Ishikawa (cell line): ENCODE data around the gene SUGP1.
A peak's percentile ranks its signal among the peaks of the same experiment; 100 is the strongest.

Experiments used
- CEBPB ChIP-seq: IDR thresholded peaks from 2 replicates; pipeline ENCODE4 v1.6.1; 2012
- CREB1 ChIP-seq: IDR thresholded peaks from 2 replicates; pipeline ENCODE4 v1.6.1; 2012; ENCODE audit warnings: low read depth
- EGR1 ChIP-seq: IDR thresholded peaks from 2 replicates; pipeline ENCODE4 v1.6.1; 2012
- EP300 ChIP-seq: IDR thresholded peaks from 2 replicates; pipeline ENCODE4 v1.6.1; 2012; ENCODE audit warnings: borderline replicate concordance
- FOXM1 ChIP-seq: IDR thresholded peaks from 2 replicates; pipeline ENCODE4 v1.6.1; 2012; ENCODE audit warnings: low read depth, borderline replicate concordance
- NFIC ChIP-seq: IDR thresholded peaks from 2 replicates; pipeline ENCODE4 v1.6.1; 2012
- RAD21 ChIP-seq: IDR thresholded peaks from 2 replicates; pipeline ENCODE4 v1.6.1; 2012; ENCODE audit warnings: low read depth
- REST ChIP-seq: IDR thresholded peaks from 2 replicates; pipeline ENCODE4 v1.6.1; 2012; ENCODE audit warnings: low read depth, mild to moderate bottlenecking
- TAF1 ChIP-seq: IDR thresholded peaks from 2 replicates; pipeline ENCODE4 v1.6.1; 2012; ENCODE audit warnings: low read depth, mild to moderate bottlenecking
- TCF12 ChIP-seq: IDR thresholded peaks from 2 replicates; pipeline ENCODE4 v1.6.1; 2012; ENCODE audit warnings: low read depth
- TEAD4 ChIP-seq: IDR thresholded peaks from 2 replicates; pipeline ENCODE4 v1.6.1; 2012
- YY1 ChIP-seq: IDR thresholded peaks from 2 replicates; pipeline ENCODE4 v1.6.1; 2012; ENCODE audit warnings: low read depth
- ZBTB7A ChIP-seq: IDR thresholded peaks from 2 replicates; pipeline ENCODE4 v1.6.1; 2012; ENCODE audit warnings: low read depth
- TF ChIP-seq, protein P1 (sequence below): IDR thresholded peaks from 2 replicates; pipeline ENCODE4 v1.6.1; 2012
- TF ChIP-seq, protein P2 (sequence below): IDR thresholded peaks from 2 replicates; pipeline ENCODE4 v1.6.1; 2012

SUGP1 gene

GRCh38 chr19:19270749-19271571 lies 49.3 kb downstream of the SUGP1 start:
- TF ChIP-seq CEBPB = no peak

DNA sequence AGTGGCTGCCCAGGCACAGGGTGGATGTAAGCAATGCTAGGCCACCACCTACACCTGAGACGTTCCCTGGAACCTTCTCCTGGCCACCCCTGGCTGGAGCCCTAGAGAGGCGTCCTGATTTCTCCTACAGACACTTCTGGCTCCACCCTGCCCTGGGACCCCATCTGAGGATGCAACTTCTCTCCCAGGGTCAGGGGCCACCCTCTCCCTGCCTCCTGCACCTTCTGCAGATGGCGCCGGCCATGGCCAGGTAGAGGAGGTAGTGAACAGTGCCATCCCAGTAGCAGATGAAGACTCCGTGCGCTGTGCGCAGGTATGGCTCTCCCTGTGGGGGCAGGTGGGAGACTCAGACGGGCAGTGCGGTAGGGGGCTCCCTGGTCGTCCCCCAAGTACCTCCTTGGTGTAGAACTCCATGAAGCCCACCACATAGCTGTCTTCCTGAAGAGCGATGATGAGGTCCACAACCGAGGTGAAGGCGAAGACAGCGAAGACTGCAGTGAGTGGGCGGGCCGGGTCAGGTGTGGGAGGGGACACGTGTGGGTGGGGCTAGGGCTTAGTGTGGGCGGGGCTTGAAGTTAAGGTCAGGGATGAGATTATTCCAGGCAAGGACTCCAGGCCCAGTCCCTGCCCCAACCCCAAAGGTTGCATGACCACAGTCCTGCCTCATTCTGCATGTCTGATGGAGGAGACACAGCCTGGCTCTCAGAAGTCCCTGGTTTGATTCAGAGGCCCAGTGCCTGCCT lies 50.2 kb downstream of the SUGP1 start:
- TF ChIP-seq REST = no peak
- TF ChIP-seq EGR1 = 0 out of 2 replicates have a peak, but pooled peaks have one; percentile 22

DNA sequence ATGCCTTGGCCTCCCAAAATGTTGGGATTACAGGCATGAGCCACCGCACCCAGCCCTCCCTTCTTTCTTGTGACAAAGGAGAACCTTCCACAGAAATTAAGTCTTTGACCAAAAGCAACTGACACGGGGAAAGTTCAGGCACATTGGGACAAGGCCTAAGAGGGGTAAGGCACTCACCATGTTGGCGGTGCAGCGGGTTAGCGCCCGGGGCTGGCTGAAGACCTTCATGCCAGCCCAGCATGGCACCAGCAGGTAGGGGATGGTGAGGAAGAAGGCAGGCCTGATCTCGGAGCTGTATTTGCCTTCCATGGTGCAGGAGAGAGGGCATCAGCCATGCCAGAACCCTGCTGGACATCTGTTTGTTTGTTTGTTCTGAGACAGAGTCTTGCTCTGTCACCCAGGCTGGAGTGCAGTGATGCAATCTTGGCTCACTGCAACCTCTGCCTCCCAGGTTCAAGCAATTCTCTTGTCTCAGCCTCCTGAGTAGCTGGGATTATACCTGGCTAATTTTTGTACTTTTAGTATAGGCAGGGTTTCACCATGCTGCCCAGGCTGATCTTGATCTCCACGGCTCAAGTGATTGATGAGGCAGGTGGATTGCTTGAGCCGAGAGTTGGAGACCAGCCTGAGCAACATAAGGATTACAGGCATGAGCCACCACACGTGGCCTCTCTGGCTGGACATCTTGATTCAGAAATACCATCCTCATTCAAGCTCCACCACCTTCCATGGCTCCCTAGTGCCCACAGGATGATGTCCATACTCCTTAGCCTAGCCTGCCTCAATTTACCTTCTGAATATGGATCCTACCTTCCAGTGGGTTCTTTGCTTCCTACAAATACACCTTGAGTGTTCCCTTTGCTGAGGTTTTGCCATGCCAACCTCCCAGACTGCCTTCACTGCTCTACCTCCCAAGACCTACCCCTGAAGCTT lies 51.6 kb downstream of the SUGP1 start:
- TF ChIP-seq RAD21 (no peak), REST (no peak), ZBTB7A (no peak), EP300 (no peak), CEBPB (no peak), TAF1 (no peak), YY1 (no peak), CREB1 (no peak), FOXM1 (no peak), EGR1 (no peak), TCF12 (no peak), TEAD4 (no peak), NFIC (no peak)
- TF ChIP-seq, protein P1, sequence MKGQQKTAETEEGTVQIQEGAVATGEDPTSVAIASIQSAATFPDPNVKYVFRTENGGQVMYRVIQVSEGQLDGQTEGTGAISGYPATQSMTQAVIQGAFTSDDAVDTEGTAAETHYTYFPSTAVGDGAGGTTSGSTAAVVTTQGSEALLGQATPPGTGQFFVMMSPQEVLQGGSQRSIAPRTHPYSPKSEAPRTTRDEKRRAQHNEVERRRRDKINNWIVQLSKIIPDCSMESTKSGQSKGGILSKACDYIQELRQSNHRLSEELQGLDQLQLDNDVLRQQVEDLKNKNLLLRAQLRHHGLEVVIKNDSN = no peak
- TF ChIP-seq, protein P2, sequence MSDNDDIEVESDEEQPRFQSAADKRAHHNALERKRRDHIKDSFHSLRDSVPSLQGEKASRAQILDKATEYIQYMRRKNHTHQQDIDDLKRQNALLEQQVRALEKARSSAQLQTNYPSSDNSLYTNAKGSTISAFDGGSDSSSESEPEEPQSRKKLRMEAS = no peak

DNA sequence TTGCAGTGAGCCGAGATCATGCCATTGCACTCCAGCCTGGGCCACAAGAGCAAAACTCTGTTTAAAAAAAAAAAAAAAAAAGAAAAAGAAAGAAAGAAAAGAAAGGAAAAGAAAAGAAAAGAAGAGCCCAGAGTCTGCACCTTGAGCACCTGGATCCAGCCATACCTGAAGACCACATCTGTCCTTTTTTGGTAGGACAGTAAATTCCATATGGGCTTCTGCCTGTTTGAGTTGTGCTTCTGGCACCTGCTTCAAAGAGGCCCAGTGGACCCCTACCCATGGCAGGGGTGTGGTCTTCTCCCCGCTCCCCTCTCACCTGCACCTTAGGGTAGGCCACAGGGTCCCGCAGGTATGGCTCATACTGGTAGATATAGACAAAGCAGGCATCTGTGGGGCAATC lies 53.0 kb downstream of the SUGP1 start:
- no peak for TF ChIP-seq CEBPB
- no peak for TF ChIP-seq NFIC
- TF ChIP-seq CREB1 = no peak
- TF ChIP-seq YY1 = no peak
- TF ChIP-seq RAD21 = no peak
- TF ChIP-seq ZBTB7A = no peak

DNA sequence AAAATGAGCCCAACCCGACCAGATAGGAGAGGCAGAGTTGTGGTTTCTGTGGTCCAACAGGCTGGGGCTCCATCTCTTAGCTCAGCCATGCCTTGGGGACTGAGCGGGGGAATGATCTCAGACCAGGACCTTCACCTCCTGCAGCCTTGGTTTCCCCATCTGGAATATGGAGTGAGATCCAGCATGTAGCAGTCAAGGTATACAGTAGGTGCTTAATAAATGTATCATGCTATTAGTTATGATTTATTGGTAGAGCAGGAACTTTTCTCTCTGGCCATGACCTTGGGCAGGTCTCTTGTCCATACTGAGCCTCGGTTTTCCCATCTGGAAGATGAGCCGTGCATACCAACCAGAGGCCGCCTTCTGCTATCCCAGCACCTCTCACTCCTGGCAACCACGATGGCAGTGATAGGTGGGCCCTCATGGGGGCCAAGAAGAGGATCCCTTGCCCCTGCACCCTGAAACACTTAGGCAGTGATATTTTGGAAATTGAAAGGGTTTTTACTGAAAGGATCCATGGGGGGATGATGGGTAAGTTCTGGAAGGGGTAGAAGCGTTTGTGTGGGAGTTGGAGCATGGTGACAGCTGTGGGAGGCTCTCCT lies 56.3 kb downstream of the SUGP1 start:
- TF ChIP-seq FOXM1 (no peak), EGR1 (no peak)

- TF ChIP-seq CEBPB (no peak), ZBTB7A (no peak), CREB1 (no peak), FOXM1 (no peak), EGR1 (no peak), YY1 (no peak), TEAD4 (no peak), RAD21 (no peak), TAF1 (no peak), NFIC (no peak)
- TF ChIP-seq, protein P1 = no peak
- TF ChIP-seq, protein P2 = no peak
Observed at GRCh38 chr19:19262190-19263057, 57.9 kb downstream of the SUGP1 start.
